ENCODE measurements around the gene COMMD1.

COMMD1 gene

DNA sequence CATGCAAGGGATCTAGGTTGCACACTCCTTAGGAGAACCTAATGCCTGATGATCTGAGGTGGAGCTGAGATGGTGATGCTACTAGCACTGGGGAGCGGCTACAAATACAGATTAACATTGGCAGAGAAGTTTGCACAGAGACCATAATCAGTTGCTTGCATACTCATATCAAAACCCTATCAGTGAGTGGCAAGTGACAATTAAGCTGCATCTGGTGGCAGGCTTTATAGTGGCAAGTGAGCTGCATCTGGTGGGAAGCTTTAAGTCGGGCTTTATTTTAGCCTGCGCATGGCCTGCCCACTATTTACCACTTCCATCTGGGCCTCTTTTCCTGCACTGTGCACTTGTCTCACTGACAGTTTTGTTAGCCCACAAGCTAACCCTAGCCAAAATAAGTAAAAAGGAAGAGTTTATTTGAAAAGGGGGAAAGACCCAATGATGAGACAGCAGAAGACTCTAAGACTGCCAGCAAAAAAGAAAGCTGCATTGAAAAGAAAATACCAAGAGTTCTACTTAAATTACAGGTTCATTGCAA lies 149.5 kb downstream of the COMMD1 start:
- no peak overlapping the region for H3K27ac ChIP-seq
- ChIA-PET CTCF (no interaction called here), POLR2A (ENCODE audit: low non-redundant PET) (no interaction called here)
- DNase-seq (ENCODE audit: low spot score) = no peak
- TF ChIP-seq, protein P1, sequence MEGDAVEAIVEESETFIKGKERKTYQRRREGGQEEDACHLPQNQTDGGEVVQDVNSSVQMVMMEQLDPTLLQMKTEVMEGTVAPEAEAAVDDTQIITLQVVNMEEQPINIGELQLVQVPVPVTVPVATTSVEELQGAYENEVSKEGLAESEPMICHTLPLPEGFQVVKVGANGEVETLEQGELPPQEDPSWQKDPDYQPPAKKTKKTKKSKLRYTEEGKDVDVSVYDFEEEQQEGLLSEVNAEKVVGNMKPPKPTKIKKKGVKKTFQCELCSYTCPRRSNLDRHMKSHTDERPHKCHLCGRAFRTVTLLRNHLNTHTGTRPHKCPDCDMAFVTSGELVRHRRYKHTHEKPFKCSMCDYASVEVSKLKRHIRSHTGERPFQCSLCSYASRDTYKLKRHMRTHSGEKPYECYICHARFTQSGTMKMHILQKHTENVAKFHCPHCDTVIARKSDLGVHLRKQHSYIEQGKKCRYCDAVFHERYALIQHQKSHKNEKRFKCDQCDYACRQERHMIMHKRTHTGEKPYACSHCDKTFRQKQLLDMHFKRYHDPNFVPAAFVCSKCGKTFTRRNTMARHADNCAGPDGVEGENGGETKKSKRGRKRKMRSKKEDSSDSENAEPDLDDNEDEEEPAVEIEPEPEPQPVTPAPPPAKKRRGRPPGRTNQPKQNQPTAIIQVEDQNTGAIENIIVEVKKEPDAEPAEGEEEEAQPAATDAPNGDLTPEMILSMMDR (conservative IDR thresholded peaks at IDR 0.05; ENCODE audit: low read depth) = no peak

DNA sequence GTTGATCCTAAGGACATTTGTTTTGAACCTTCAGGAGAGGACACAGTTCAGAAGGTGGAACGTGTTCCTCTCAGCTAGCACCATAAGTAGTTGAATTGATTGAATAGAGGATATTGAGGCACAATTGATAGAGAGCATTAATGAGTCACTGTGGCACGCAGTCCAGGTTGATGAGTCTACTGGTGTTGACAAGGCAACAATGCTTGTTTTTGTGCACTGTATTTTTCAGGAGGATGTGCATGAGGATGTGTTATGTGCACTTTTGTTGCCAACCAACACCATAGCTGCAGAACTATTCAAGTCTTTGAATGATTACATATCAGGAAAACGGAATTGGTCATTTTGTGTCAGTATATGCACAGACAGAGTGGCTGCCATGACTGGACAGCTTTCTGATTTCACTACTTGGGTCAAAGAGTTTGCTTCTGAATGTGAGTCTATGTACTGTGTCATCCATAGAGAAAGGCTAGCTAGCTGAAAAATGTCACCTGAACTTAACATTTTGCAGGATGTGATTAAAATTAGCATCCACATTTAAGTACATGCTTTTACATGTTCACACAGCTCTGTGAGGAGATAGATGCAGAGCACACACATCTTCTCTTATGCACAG lies 150.4 kb downstream of the COMMD1 start:
- no peak overlapping the region for H3K27ac ChIP-seq
- TF ChIP-seq, protein P1 (conservative IDR thresholded peaks at IDR 0.05; ENCODE audit: low read depth) = no peak
- no peak for DNase-seq (ENCODE audit: low spot score)
- CTCF ChIA-PET = interaction anchor here (0.7 kb wide), 1 partner anchor 244 kb away, joined by 3 read pairs; no protein-coding TSS in a partner anchor
- POLR2A ChIA-PET (ENCODE audit: low non-redundant PET) = no interaction called here

DNA sequence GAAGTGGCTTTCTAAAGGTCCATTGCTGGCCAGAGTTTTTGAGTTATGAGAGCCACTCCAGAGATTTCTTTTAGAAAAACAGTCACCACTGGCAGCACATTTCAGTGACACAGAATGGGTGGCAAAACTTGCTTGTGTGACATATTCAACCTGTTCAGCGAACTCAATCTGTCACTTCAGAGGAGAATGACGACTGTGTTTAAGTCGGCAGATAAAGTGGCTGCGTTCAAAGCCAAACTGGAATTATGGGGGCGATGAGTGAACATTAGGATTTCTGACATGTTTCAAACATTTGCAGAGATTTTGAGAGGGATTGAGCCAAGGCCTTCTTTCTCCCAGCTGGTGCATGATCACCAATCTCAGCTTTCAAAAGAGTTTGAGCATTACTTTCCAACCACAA lies 150.9 kb downstream of the COMMD1 start:
- ChIA-PET POLR2A (ENCODE audit: low non-redundant PET) (no interaction called here), CTCF (interaction anchor here (0.7 to 0.8 kb wide), 2 partner anchors 131 to 243 kb away, joined by 3 to 4 read pairs; no protein-coding TSS in a partner anchor)
- DNase-seq (ENCODE audit: low spot score) = no peak
- TF ChIP-seq, protein P1 (conservative IDR thresholded peaks at IDR 0.05; ENCODE audit: low read depth) = no peak
- H3K27ac ChIP-seq = no peak overlapping the region

DNA sequence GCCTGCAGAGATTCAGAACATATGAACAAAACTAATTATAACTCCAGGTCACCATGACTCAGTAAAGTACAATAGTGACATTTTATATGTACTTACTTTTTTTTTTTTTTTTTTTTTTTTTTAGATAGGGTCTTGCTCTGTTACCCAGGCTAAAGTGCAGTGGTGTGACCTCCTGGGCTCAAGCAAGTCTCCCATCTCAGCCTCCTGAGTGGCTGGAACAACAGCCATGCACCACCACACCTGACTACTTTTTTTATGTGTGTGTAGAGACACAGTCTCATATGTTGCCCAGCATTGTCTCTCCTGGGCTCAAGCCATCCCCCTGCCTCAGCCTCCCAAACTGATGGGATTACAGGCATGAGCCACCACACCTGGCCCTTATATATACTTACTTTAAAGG lies 159.8 kb downstream of the COMMD1 start:
- TF ChIP-seq, protein P1 (conservative IDR thresholded peaks at IDR 0.05; ENCODE audit: low read depth) = no peak
- POLR2A ChIA-PET (ENCODE audit: low non-redundant PET) = no interaction called here
- CTCF ChIA-PET = no interaction called here
- no peak for DNase-seq (ENCODE audit: low spot score)
- H3K27ac ChIP-seq = no peak overlapping the region

DNA sequence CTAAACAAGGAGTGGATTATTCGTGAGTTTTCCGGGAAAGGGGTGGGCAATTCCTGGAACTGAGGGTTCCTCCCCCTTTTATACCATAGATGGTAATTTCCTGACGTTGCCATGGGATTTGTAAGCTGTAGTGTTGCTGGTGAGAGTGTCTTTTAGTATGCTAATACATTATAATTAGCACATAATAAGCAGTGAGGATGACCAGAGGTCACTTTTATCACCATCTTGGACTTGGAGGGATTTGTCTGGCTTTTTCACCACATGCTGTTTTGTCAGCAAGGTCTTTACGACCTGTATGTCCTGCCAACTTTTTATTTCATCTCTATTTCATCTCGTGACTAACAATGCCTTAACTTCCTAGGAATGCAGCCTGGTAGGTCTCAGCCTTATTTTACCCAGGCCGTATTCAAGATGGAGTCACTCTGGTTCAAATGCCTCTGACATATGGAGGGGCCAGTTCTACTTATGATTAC lies 165.7 kb downstream of the COMMD1 start:
- TF ChIP-seq, protein P1 (conservative IDR thresholded peaks at IDR 0.05; ENCODE audit: low read depth) = no peak
- no peak overlapping the region for H3K27ac ChIP-seq
- POLR2A ChIA-PET (ENCODE audit: low non-redundant PET) = no interaction called here
- CTCF ChIA-PET = no interaction called here
- DNase-seq (ENCODE audit: low spot score) = no peak

DNA sequence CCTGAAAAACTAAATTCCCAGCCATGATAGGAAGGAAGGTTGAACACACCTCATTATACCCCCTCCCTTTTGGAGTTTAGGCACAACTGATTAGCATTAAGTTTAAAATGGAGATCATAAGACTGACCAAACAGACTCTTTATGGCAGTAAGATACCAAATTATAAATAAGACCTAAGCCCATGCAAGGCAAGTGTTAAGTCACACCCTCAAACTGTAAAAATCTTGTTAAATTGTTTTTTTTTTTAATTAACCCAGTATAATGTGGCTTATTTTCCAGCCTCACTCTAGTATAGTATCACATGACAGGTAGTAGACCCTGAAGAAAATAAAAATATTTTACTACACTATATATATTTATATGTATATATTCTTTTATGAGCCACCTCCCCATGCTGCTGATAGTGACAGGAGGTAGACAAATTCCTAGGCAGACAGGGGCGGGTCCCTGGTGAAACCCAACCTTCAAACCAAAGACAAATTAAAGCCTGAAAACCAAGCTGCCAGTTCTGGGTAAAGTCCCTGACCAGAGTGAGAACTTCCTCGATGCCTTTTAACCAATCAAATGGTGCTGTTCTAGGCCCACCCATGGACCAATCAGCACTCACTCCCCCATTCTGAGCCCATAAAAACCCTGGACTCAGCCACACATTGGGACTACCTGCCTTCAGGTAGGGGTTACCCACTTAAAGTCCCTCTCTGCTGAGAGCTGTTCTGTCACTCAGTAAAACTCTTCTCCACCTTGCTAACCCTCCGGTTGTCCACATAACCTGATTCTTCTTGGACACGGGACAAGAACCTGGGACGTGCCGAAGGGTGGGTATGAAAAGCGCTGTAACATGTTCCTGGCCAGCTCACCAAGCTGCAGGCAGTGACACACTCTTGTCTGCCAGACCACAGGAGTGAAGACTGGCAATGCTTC lies 166.5 kb downstream of the COMMD1 start:
- ChIA-PET CTCF (no interaction called here), POLR2A (ENCODE audit: low non-redundant PET) (no interaction called here)
- H3K27ac ChIP-seq = no peak overlapping the region
- no peak for DNase-seq (ENCODE audit: low spot score)
- TF ChIP-seq, protein P1 (conservative IDR thresholded peaks at IDR 0.05; ENCODE audit: low read depth) = no peak
